Measurements from ENCODE around the gene IRF8. TPM values are rescaled to one million over a fixed set of nuclear protein-coding genes. Genes with fewer than 3 reads are reported as not detected.

The IRF8 gene
- total RNA-seq, 1 experiment from 2014 or later, result 0.28 TPM

GRCh38 chr16:85868495-85868894, 30.5 kb upstream of the IRF8 start:
- H2BK5ac ChIP-seq (ENCODE audit: insufficient read length, low read length), result no peak overlapping the region
- H3K79me1 ChIP-seq (ENCODE audit: insufficient read depth, low read depth, low read length, poor library complexity, severe bottlenecking), result no peaks in the 10 kb centered on the region
- no peak overlapping the region for H4K5ac ChIP-seq (ENCODE audit: insufficient read length, low read depth, low read length)
- H3K23ac ChIP-seq (ENCODE audit: insufficient read length, low read depth, low read length), result no peak overlapping the region
- H2BK12ac ChIP-seq (ENCODE audit: insufficient read length, low read depth, low read length), result no peak overlapping the region
- no peak overlapping the region for H2AK5ac ChIP-seq (ENCODE audit: insufficient read length, low read length)
- no peak overlapping the region for H2BK120ac ChIP-seq (ENCODE audit: low read depth, low read length, poor library complexity, severe bottlenecking)
- WGBS (ENCODE audit: extremely low coverage, insufficient read length, low lambda C conversion rate), result no CpG with 5 or more reads among the region's 8 CpGs
- H3K9me3 ChIP-seq (ENCODE audit: control insufficient read depth, low read depth, low read length), result no peaks in the 10 kb centered on the region
- no peaks in the 10 kb centered on the region for H3K79me2 ChIP-seq (ENCODE audit: insufficient read depth, low read length)
- H3K4me1 ChIP-seq (ENCODE audit: insufficient read depth, low read length), result no peaks in the 10 kb centered on the region; the same call in 1 of the 2 replicates
- no peaks in the 10 kb centered on the region for H3K27me3 ChIP-seq (ENCODE audit: insufficient read depth, low read length)
- DNase-seq, result no peak
- no peak overlapping the region for H3K18ac ChIP-seq (ENCODE audit: insufficient read length, low read depth, low read length)
- Mint-ChIP-seq H3K9me3 (peaks cover 15 to 19% of the 10 kb centered on the region in 2 experiments), H3K36me3 (ENCODE audit: insufficient read depth in 1 of 3, low read depth in 3 of 3) (peaks cover 2 to 13% (median 5%) of the 10 kb centered on the region in 3 experiments; a peak in 4 of 7 replicates), H3K27ac (no peak overlapping the region), H3K27me3 (ENCODE audit: low read depth) (peaks cover 8% of the 10 kb centered on the region), H3K4me3 (no peak overlapping the region), H3K4me1 (peaks cover 14 to 18% of the 10 kb centered on the region in 2 experiments)
- H4K8ac ChIP-seq (replicated peaks; ENCODE audit: insufficient read length, low read depth, low read length), result no peak overlapping the region
- no peak overlapping the region for H3K4me2 ChIP-seq (ENCODE audit: insufficient read depth, insufficient read length, low read length)
- H3K56ac ChIP-seq (ENCODE audit: insufficient read length, low read depth, low read length), result no peak overlapping the region
- no peaks in the 10 kb centered on the region for H3K23me2 ChIP-seq (ENCODE audit: insufficient read length, low read depth, low read length, poor library complexity, severe bottlenecking)
- H4K20me1 ChIP-seq (ENCODE audit: control insufficient read depth, insufficient read depth, insufficient read length), result no peaks in the 10 kb centered on the region
- no peak overlapping the region for H4K91ac ChIP-seq (ENCODE audit: insufficient read length, low read depth, low read length)
- TF ChIP-seq, protein P1, sequence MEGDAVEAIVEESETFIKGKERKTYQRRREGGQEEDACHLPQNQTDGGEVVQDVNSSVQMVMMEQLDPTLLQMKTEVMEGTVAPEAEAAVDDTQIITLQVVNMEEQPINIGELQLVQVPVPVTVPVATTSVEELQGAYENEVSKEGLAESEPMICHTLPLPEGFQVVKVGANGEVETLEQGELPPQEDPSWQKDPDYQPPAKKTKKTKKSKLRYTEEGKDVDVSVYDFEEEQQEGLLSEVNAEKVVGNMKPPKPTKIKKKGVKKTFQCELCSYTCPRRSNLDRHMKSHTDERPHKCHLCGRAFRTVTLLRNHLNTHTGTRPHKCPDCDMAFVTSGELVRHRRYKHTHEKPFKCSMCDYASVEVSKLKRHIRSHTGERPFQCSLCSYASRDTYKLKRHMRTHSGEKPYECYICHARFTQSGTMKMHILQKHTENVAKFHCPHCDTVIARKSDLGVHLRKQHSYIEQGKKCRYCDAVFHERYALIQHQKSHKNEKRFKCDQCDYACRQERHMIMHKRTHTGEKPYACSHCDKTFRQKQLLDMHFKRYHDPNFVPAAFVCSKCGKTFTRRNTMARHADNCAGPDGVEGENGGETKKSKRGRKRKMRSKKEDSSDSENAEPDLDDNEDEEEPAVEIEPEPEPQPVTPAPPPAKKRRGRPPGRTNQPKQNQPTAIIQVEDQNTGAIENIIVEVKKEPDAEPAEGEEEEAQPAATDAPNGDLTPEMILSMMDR (conservative IDR thresholded peaks at IDR 0.05), result no peak
- no peak overlapping the region for H2BK20ac ChIP-seq (ENCODE audit: low read depth, low read length, poor library complexity, severe bottlenecking)
- H3K4ac ChIP-seq (ENCODE audit: low read depth, low read length), result no peak overlapping the region
- H3K14ac ChIP-seq (ENCODE audit: insufficient read depth, low read length), result no peak overlapping the region
- H2BK15ac ChIP-seq (ENCODE audit: low read depth, low read length), result no peak overlapping the region
- H3K9ac ChIP-seq (ENCODE audit: extremely low read depth, insufficient read length, low read length), result no peak overlapping the region
- no peak overlapping the region for H2AFZ ChIP-seq (ENCODE audit: low read length)
- H3T11ph ChIP-seq (ENCODE audit: low read length), result no peak overlapping the region
- H3K27ac ChIP-seq (ENCODE audit: insufficient read length, low read depth, low read length), result no peak overlapping the region

All from H9 (cell line).